Kidney (tissue), 14 donors: ENCODE results near the gene COL6A5. TPM values are rescaled to one million over a fixed set of nuclear protein-coding genes. Genes with fewer than 3 reads are reported as not detected.

Experiments
- DNase-seq, 5 donors: peaks; one replicate each; pipeline ENCODE4 v3.0.0-alpha.2; 2013 to 2020
- FAIRE-seq: peaks from 2 replicates; lab custom pipeline; 2012; peaks lifted over from hg19 to GRCh38; lab: Jason Lieb, UNC
- H3K27ac ChIP-seq, 2 donors: one replicate each; pipeline ENCODE4 v1.7.0; 2013; ENCODE audit warnings: low read depth in 2 of 2, low read length in 2 of 2, inconsistent platforms in 1 of 2
- H3K27me3 ChIP-seq: one replicate; pipeline ENCODE4 v1.7.1; 2013; ENCODE audit warnings: low read length, inconsistent platforms; ENCODE audit not compliant: control insufficient read depth, insufficient read depth
- H3K36me3 ChIP-seq, 3 donors: one replicate each; pipeline versions ENCODE4 v1.7.0 to v1.7.1; 2013; ENCODE audit warnings: low read length in 3 of 3, control low read depth in 1 of 3, inconsistent platforms in 1 of 3; ENCODE audit not compliant: insufficient read depth in 3 of 3, control insufficient read depth in 2 of 3
- H3K4me1 ChIP-seq, 3 donors: one replicate each; pipeline versions ENCODE4 v1.7.0 to v1.7.1; 2013; ENCODE audit warnings: low read length in 3 of 3, inconsistent platforms in 1 of 3, low read depth in 1 of 3; ENCODE audit not compliant: control insufficient read depth in 2 of 3, insufficient read depth in 2 of 3
- H3K4me3 ChIP-seq, 3 donors: one replicate each; pipeline versions ENCODE4 v1.7.0 to v1.8.1; 2013; ENCODE audit warnings: low read length in 3 of 3, control low read depth in 1 of 3, inconsistent platforms in 1 of 3
- H3K9ac ChIP-seq, 3 donors: one replicate each; pipeline versions ENCODE4 v1.7.0 to v1.7.1; 2013; ENCODE audit warnings: low read length in 3 of 3, control low read depth in 1 of 3, inconsistent platforms in 1 of 3
- H3K9me3 ChIP-seq, 3 donors: one replicate each; pipeline versions ENCODE4 v1.7.0 to v1.7.1; 2013; ENCODE audit warnings: low read length in 3 of 3, control low read depth in 1 of 3, inconsistent platforms in 1 of 3; ENCODE audit not compliant: control insufficient read depth in 2 of 3, insufficient read depth in 1 of 3
- CTCF ChIP-seq: IDR thresholded peaks from 3 replicates; pipeline ENCODE4 v1.5.1; 2012; ENCODE audit warnings: mild to moderate bottlenecking, moderate library complexity, borderline replicate concordance; ENCODE audit not compliant: insufficient read depth; ENCODE audit errors: extremely low read depth
- intact Hi-C: fragments of 100-400 bp; cut with DNase I; formaldehyde crosslinking; loops from one replicate; pipeline ENCODE4 v1.11.1; 2022
- polyA plus RNA-seq: library from polyadenylated mRNA; stranded (reverse); fragments of 350-450 nt; fragmentation: Illumina TruSeq; extraction: RNeasy Lipid Tissue Mini Kit (QIAGEN cat#74804); gene quantifications from one replicate; pipeline ENCODE4 v1.2.3, GENCODE V29; 2014; ENCODE audit warnings: low read depth, low replicate concordance; ENCODE audit not compliant: insufficient read depth
- total RNA-seq: library from RNA; stranded (reverse); fragmentation: NEBNext Ultra II Directional; extraction: Animal tissue kit (Norgen Biotek cat#: 25700); gene quantifications from one replicate; pipeline ENCODE4 v1.2.1, GENCODE V29; 2021
- donor health status: control.
- donor health status: control.
- donor health status: control.
- donor health status: control.
- donor health status: control.
- donor health status: DM: yes; HTN: yes; CAD: no.
- donor health status: Normal renal cell carcinoma (clear cell type).

Gene COL6A5
- total and polyA plus RNA-seq, 2 donors from 2014 or later = 0.41 TPM; not detected in 1

DNA sequence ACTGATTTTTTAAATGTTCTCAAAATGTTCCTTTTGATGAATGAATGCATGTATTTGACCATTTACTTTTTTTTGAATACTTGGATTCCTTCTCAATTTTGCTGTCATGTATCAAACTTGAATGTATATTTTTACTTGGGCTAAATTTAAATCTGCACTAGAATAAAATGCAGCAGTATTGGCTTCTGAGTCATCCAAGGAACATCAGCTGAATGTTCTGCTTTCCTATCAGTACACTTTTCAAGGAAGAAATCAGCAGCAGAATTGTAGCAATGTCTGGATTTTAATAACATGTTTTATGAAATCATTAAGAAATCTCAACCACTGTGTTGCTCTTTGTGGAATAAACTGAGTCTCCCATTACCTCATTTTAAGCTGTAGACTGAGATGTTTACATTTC, 114.5 kb downstream of the COL6A5 start:
- Histone ChIP-seq H3K4me3 (no peak overlapping the region), H3K27me3 (no peaks in the 10 kb centered on the region), H3K27ac (no peak overlapping the region), H3K4me1 (no peaks in the 10 kb centered on the region), H3K9ac (no peak overlapping the region), H3K9me3 (no peaks in the 10 kb centered on the region), H3K36me3 (no peaks in the 10 kb centered on the region)
- DNase-seq (no peak), FAIRE-seq (no peak)
- no peak for TF ChIP-seq CTCF
- intact Hi-C loops = no loop called here

DNA sequence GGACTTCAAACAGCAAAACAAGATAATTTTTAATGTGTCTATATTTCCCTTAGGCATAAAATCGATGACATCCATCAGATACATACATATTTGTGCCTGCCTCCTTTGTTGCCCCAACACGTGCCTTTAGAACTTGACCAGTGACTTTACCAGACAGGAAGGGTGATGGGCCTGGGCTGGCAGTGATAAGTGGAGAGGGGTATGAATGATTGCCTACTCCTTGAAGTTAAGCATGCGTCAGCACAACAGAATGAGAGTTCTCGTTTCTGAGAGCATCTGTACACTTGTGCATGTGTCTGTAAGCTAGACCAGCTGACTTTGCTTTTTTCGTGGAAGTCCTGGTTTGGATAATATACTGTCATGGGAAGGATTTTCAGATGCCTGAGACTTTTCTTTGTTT, 116.6 kb downstream of the COL6A5 start:
- DNase-seq (no peak), FAIRE-seq (no peak)
- H3K27ac ChIP-seq = no peak overlapping the region
- no peaks in the 10 kb centered on the region for H3K27me3 ChIP-seq
- no peak for TF ChIP-seq CTCF
- no peak overlapping the region for H3K9ac ChIP-seq
- intact Hi-C loops = no loop called here
- H3K4me1 ChIP-seq = no peaks in the 10 kb centered on the region
- H3K9me3 ChIP-seq = no peaks in the 10 kb centered on the region
- H3K36me3 ChIP-seq = no peaks in the 10 kb centered on the region
- no peak overlapping the region for H3K4me3 ChIP-seq

DNA sequence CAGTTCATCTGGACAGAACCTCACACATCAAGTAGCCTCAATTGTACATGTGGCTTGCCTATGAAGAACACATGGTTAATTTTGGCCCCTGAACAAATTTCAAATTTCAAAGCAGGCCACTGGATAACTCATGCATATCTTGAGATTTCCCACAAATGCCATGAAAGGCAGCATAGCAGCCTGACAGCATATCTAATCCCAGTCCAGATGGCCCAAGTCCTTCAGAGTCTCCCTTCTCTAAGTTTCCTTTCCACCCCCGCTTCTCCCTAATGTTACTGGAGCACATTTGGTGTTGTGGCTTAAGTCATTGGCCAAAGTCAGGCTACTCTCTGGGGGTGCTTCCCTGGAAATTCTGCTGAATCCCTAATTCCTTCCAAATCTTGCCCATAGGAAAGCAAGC, 117.7 kb downstream of the COL6A5 start:
- H3K36me3 ChIP-seq = no peaks in the 10 kb centered on the region
- FAIRE-seq (no peak), DNase-seq (no peak)
- no peak overlapping the region for H3K9ac ChIP-seq
- no peak overlapping the region for H3K4me3 ChIP-seq
- intact Hi-C loops = no loop called here
- H3K27ac ChIP-seq = no peak overlapping the region
- TF ChIP-seq CTCF = no peak
- H3K27me3 ChIP-seq = no peaks in the 10 kb centered on the region
- no peaks in the 10 kb centered on the region for H3K4me1 ChIP-seq
- no peaks in the 10 kb centered on the region for H3K9me3 ChIP-seq

DNA sequence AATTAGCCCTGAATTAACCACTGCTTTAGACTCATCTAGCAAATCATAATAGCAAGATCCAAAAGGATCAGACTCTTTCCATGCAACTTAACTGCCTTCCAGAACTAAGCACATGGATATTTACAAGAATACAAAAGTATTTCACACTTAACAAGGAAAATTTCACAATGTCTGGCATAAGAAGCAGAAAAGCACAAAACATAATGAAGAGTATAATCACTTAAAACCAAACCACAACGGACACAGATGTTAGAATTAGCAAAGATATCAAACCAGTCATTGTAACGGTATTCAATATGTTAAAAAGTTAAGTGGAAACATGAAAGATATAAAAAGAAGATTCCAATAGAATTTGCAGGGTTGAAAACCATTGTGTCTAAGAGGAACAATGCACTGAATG, 120.0 kb downstream of the COL6A5 start:
- Histone ChIP-seq H3K9ac (no peak overlapping the region), H3K36me3 (no peaks in the 10 kb centered on the region), H3K9me3 (no peaks in the 10 kb centered on the region), H3K27ac (no peak overlapping the region), H3K4me1 (no peaks in the 10 kb centered on the region), H3K27me3 (no peaks in the 10 kb centered on the region), H3K4me3 (no peak overlapping the region)
- FAIRE-seq (no peak), DNase-seq (no peak)
- intact Hi-C loops = no loop called here
- TF ChIP-seq CTCF = no peak
